Stimulated activated CD8-positive, alpha-beta memory T cell treated with anti-CD3 and anti-CD28 coated beads, Interleukin-7, amount 100 ng/mL, for 4 hours (primary cell): ENCODE data around the gene NECAB3.
A peak's percentile ranks its signal among the peaks of the same experiment; 100 is the strongest.
"Not testable (repeated sequence)": the region's sequence is repeated elsewhere in the genome, so short reads cannot be mapped to it uniquely, and the experiment has no call there.

ENCODE experiments used
- DNase-seq, 2 donors: peaks; one replicate each; pipeline ENCODE4 v3.0.0-alpha.2; 2020; ENCODE audit warnings: low read depth in 2 of 2

NECAB3 gene

GRCh38 chr20:33674294-33675135, at the start of gene NECAB3:
NECAB3 (minus strand) TSS chr20:33674428; CDS start chr20:33674352, 76 bp downstream.
- DNase-seq: peak in 1 of 2 donors; percentile 55

- no peak for DNase-seq
Measured at GRCh38 chr20:33721391-33722140, 47.3 kb upstream of the NECAB3 start.

- peak; percentile 78 to 87 for DNase-seq
Measured at GRCh38 chr20:33719989-33720709, 45.9 kb upstream of the NECAB3 start, which contains the start of gene PXMP4. PXMP4 (minus strand) TSS chr20:33720310; CDS start chr20:33720207, 103 bp downstream.

- DNase-seq: no peak
Measured at GRCh38 chr20:33719277-33719988, 45.2 kb upstream of the NECAB3 start.

GRCh38 chr20:33716498-33716897, 42.3 kb upstream of the NECAB3 start:
- DNase-seq: no peak

- no peak for DNase-seq
Measured at GRCh38 chr20:33713865-33714367, 39.7 kb upstream of the NECAB3 start.

GRCh38 chr20:33711446-33711738, 37.2 kb upstream of the NECAB3 start:
- DNase-seq: no peak

GRCh38 chr20:33710681-33711445, 36.6 kb upstream of the NECAB3 start:
- no peak for DNase-seq

- DNase-seq: no peak
Measured at GRCh38 chr20:33709905-33710541, 35.8 kb upstream of the NECAB3 start.

- no peak for DNase-seq
Measured at GRCh38 chr20:33709398-33709797, 35.2 kb upstream of the NECAB3 start.

- no peak for DNase-seq
Measured at GRCh38 chr20:33707668-33708067, 33.4 kb upstream of the NECAB3 start.

- DNase-seq: no peak
Measured at GRCh38 chr20:33704197-33704924, 30.1 kb upstream of the NECAB3 start.

GRCh38 chr20:33703498-33704137, 29.4 kb upstream of the NECAB3 start:
- no peak for DNase-seq

GRCh38 chr20:33702861-33703260, 28.6 kb upstream of the NECAB3 start:
- DNase-seq: no peak

GRCh38 chr20:33701629-33702450, 27.6 kb upstream of the NECAB3 start:
- DNase-seq: no peak

GRCh38 chr20:33700696-33701441, 26.6 kb upstream of the NECAB3 start:
- not testable (repeated sequence) for DNase-seq

- DNase-seq: not testable (repeated sequence)
Measured at GRCh38 chr20:33698966-33699365, 24.7 kb upstream of the NECAB3 start.
